ENCODE data around the gene KCTD7.
"Not testable (repeated sequence)": the region's sequence is repeated elsewhere in the genome, so short reads cannot be mapped to it uniquely, and the experiment has no call there.

KCTD7 gene

DNA sequence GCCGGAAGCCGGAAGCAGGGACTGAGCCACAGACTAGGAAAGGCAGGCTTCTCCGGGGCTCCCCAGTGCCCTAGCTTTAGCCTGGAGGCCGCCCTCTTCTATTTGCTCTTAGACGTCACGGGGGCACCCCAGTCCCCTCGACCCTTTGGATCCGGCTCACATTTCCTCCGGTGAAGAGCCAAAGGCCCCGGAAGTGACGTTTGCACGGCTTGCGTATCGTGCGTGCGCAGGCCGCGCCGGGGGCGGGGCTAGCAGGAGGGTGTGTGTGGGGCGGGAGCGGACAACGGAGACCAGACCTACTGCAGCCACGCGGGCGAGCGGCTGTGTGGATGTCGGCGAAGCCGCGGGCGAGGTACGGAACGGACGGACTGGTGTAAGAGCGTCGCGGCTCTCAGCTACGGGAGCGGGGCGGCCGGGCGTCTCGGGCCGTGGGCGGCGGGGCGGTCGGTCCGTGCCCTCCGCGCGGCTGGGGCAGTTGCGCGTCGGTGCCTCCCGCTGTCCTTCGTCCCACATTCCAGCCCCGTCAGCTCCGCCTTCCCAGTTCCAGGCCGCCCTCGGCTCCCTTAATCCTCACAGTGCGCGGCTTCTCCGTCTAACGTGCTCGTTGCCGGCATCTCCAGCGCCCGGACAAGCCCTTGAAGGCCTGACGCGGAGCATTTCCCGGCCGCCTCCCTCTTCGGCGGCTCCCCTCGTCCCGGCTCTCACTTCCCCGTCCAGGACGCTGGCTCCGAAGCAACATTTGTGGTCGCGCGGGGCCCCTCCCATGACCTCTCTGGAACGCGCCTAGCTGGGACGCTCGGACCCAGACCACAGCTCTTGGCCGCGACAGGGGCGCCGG lies 25.8 kb downstream of the KCTD7 start:
- DNase-seq (ENCODE audit: low read depth in 2 of 2), result peak; percentile 95

- peak in 1 of 2 experiments; percentile 3 for DNase-seq (ENCODE audit: low read depth in 2 of 2)
Observed at GRCh38 chr7:66655113-66655806, 26.6 kb downstream of the KCTD7 start.

DNA sequence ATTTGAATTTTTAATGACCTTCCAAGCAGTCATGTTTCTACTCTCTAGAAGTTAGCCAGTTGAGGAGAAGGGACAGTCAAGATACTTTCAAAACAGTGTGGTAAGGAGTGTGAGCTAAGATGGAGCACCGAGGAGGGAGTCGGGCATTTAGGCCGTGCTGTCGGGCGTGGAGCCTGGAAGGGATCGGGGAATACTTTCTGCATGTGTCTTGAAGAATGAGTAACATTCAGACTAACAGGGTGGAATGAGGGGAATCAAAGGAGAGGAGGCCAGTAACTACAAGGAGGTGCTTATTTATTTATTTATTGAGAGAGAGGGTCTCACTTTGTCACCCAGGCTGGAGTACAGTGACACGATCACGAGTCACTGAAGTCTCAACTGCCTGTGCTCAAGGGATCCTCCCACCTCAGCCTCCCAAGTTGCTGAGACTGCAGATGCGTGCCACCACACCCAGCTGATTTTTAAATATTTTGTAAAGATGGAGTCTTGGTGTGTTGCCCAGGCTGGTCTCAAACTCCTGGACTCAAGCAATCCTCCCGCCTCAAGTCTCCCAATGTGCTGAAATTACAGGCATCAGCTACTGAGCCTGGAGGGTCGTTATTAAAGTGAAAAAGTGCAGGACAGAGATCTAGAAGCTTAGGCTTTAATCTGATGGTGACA lies 27.3 kb downstream of the KCTD7 start:
- DNase-seq (ENCODE audit: low read depth in 2 of 2), result peak; percentile 20 to 23

- DNase-seq (ENCODE audit: low read depth in 2 of 2), result no peak
Observed at GRCh38 chr7:66657798-66658197, 29.1 kb downstream of the KCTD7 start.

DNA sequence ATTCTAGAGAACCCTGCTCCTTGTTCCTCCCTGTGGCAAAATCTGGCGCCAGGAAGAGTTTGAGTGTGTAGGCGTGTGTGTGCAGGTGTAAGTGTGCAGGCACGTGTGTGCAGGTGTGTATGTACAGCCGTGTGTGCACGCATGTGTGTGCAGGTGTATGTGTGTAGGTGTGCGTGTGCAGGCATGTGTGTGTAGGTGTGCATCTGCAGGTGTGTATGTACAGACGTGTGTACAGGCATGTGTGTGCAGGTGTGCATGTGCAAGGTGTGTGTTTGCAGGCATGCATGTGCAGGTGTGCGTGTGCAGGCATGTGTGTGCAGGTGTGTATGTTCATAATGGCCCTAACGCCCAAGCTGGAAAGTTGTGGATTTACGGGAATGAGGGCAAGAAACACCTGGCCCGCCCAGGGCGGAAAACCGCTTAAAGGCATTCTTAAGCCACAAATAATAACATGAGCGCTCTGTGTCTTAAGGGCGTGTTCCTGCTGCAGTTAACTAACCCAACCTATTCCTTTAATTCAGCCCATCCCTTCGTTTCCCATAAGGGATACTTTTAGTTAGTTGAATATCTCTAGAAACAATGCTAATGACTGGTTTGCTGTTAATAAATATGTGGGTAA lies 34.1 kb downstream of the KCTD7 start:
- DNase-seq (ENCODE audit: low read depth in 2 of 2), result no peak

DNA sequence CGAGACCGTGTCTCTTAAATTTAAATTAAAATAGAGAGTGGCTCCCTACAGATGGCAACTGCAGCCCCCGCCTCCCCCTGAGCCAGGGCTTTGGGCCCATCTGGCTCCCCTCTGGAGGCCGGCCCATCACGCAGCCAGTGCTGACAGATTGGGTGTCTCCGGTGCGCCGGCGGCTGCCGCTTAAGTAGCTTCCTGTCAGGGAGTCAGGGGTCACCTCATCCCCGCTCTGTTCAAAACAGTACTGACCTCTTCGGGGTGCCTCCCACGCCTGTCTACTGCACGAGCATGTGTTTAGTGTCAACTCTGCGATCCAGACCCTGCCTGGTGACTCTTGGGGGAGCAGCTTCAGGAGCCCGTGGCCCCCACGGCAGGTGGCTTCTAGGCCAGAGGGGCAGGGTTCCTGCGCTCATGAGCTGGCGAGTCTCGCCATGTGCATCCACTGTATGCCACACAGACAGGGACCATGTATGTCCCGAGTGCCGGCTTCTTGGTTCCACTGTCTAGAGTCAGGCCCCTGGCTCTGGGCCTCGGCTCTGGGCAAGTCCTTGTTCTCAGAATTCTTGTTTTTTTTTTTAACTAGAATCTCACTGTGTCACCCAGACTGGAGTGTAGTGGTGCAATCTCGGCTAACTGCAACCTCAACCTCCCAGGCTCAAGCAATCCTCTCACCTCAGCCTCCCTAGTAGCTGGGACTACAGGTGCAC lies 36.1 kb downstream of the KCTD7 start:
- DNase-seq (ENCODE audit: low read depth in 2 of 2), result no peak

DNA sequence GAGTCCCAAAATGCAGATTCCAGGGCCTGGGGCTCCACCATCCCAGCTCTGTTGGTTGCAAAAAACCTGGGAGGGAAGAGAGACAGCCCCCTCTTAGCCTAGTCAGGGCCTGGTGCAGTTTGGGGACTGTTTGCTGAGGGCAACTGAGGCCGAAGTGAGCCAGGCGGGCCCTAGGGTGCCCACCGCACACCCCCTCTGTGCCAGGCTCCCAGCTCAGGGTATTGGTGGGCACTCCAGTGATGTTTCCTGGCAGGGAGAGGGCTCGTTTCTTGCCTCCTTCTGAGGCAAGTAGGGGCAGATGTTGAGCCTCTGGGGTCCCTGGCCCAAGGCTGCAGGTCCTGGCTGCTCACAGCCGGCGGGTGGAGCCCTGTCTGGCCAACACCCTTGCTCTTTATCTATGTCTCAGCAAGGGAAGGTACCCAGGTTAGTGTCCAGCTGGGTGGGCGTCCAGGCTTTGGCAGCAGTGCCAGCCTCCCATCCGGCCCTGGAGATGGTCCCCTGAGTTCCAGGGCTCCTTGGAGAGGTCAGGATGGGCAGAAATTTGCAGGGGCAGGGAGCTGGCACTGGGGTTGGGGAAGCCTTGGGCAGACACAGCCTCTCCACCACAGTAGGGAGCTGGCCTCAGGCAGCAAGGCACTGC lies 37.8 kb downstream of the KCTD7 start:
- no peak for DNase-seq (ENCODE audit: low read depth in 2 of 2)

DNA sequence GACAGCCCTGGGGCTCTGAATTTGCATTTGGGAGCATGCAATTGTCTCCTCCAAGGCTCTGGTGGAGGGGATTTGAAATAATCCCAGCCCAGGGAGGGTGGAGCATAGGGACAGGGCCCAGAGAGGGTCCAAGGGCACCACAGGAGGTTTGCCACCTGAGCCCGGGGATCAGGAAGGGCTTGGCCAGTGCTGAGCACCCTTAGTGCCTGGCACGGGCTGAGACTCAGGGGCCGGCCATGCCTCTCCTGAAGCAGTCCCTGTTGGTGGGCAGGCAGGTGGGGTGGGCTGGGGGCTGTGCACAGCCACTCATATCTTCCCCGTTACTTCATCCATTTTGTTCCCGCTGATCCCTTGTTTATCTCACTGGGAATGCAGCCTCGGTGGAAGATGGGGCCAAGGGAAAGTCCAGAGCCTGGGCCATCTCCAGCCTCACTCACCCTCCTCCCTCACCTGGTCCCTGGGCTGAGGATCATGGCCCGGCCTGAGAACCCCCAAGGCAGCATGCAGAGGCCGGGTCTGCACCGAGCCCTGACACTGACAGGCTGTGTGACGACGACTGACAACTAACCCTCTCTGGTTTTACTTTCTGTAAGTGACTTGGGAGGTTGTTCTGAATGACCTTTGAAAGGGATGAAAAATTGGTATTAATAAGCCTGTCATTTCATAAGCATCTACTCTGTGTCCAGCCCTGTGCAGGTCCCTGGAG lies 38.5 kb downstream of the KCTD7 start:
- no peak for DNase-seq (ENCODE audit: low read depth in 2 of 2)

DNA sequence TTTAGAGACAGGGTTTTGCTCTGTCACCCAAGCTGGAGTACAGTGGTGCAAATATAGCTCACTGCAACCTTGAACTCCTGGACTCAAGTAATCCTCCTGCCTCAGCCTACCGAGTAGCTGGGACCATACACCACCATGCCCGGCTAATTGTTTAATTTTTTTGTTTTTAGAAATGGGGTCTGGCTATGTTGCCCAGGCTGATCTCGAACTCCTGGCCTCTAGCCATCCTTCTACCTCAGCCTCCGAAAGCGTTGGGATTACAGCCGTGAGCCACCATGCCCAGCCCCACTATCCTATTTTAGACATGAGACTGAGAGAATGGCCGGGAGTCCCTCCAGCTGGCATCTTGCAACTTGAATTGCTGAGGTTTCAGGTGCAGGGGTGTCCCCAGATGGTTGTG lies 39.4 kb downstream of the KCTD7 start:
- no peak for DNase-seq (ENCODE audit: low read depth in 2 of 2)

- DNase-seq (ENCODE audit: low read depth in 2 of 2), result no peak
Observed at GRCh38 chr7:66668677-66669076, 40.0 kb downstream of the KCTD7 start.

GRCh38 chr7:66669088-66669487 lies 40.4 kb downstream of the KCTD7 start:
- no peak for DNase-seq (ENCODE audit: low read depth in 2 of 2)

- DNase-seq (ENCODE audit: low read depth in 2 of 2), result no peak
Observed at GRCh38 chr7:66669496-66669895, 40.8 kb downstream of the KCTD7 start.

DNA sequence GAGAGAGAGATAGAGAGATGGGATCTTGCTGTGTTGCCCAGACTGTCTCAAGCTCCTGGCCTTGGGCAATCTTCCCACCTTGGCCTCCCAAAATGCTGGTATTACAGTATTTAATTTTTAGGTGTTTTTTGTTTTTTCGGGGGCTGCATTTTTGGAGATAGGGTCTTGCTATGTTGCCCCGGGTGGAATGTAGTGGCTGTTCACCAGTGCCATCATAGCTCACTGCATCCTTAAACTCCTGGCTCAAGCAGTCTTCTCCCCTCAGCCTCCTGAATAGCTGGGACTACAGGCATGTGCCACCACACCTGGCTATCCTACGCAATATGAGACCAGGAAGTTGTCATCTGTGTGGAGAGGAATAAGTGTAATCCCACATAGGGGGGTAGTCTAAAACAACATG lies 42.4 kb downstream of the KCTD7 start:
- no peak for DNase-seq (ENCODE audit: low read depth in 2 of 2)

DNA sequence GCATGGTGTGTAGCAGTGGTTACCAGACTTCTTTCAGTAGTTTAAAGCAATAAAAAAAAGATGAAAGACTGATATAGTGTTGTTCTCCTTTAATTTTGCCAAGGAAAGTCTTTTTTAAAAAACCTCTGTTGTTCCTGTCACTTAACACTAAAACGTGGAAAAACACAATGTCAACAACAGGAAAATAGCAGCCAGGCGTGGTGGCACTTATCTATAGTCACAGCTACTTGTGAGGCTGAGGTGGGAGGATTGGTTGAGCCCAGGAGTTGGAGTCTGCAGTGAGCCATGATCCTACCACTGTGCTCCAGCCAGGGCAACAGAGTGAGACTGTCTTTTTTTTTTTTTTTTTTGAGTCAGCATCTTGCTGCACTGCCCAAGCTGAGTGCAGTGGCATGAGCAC lies 42.8 kb downstream of the KCTD7 start:
- DNase-seq (ENCODE audit: low read depth in 2 of 2), result not testable (repeated sequence)

DNA sequence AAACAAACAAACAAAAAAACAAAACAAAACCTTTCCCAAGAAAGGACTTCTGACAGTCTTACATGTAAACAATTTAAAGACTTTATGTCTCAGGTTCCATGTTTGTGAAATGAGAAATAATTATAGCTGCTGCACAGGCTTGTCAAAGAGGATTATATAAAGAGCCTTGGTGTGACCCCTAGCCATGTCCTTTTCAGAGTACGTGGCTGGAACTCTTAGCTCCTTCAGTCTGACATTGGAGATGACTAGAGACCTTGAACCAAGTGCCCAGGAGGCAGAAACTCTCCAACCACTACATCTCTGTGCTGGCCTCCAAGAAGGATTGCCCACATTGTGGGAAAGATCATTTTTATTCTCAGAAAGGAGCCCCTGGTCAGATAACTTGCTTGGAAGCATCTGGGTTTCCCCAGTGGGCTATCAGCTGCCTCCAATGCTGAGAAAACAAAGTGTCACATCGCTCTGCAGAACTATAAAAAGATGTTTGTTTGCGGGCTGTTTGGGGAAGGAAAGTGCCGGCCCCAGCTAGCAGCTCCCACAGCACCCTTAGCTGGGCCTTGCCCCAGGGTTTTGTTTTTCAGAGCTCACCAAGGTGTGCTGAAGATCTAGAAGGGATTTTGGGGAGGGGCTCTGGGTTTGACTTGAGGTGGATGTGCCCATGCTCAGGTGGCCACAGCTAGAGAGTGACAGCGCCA lies 43.9 kb downstream of the KCTD7 start:
- not testable (repeated sequence) for DNase-seq (ENCODE audit: low read depth in 2 of 2)

- DNase-seq (ENCODE audit: low read depth in 2 of 2), result not testable (repeated sequence)
Observed at GRCh38 chr7:66673124-66673640, 44.5 kb downstream of the KCTD7 start.

- no peak for DNase-seq (ENCODE audit: low read depth in 2 of 2)
Observed at GRCh38 chr7:66679633-66680244, 51.1 kb downstream of the KCTD7 start.

GRCh38 chr7:66681491-66682349 lies 53.0 kb downstream of the KCTD7 start:
- DNase-seq (ENCODE audit: low read depth in 2 of 2), result peak; percentile 77 to 82

Measured in fibroblast of skin of left quadriceps (primary cell).